Smooth muscle cell of the brain vasculature (primary cell): ENCODE results near the gene HSH2D.
A peak's percentile ranks its signal among the peaks of the same experiment; 100 is the strongest.
"Not testable (repeated sequence)": the region's sequence is repeated elsewhere in the genome, so short reads cannot be mapped to it uniquely, and the experiment has no call there.

Source experiments
- DNase-seq: peaks from one replicate; pipeline ENCODE4 v3.0.0-alpha.2; 2012; ENCODE audit warnings: low read depth, low spot score

HSH2D gene

GRCh38 chr19:16154557-16154956 is 11.1 kb downstream of the HSH2D start:
- DNase-seq: no peak

GRCh38 chr19:16155128-16155527 is 11.6 kb downstream of the HSH2D start:
- DNase-seq: no peak

- DNase-seq: no peak
Observed at GRCh38 chr19:16156904-16157303, 13.4 kb downstream of the HSH2D start.

GRCh38 chr19:16157601-16158000 is 14.1 kb downstream of the HSH2D start:
- DNase-seq: no peak

GRCh38 chr19:16159655-16160054 is 16.2 kb downstream of the HSH2D start:
- DNase-seq: no peak

- no peak for DNase-seq
Observed at GRCh38 chr19:16160445-16160942, 17.0 kb downstream of the HSH2D start.

- DNase-seq: peak; percentile 55
Observed at GRCh38 chr19:16160943-16161560, 17.6 kb downstream of the HSH2D start.

- DNase-seq: peak; percentile 41
Observed at GRCh38 chr19:16161840-16162239, 18.4 kb downstream of the HSH2D start.

- DNase-seq: no peak
Observed at GRCh38 chr19:16164222-16164890, 20.9 kb downstream of the HSH2D start.

- no peak for DNase-seq
Observed at GRCh38 chr19:16166417-16166816, 22.9 kb downstream of the HSH2D start.

- no peak for DNase-seq
Observed at GRCh38 chr19:16167055-16167454, 23.6 kb downstream of the HSH2D start.

GRCh38 chr19:16168465-16169081 is 25.1 kb downstream of the HSH2D start:
- no peak for DNase-seq

GRCh38 chr19:16170134-16170533 is 26.6 kb downstream of the HSH2D start:
- DNase-seq: no peak

GRCh38 chr19:16175954-16176353 is 32.5 kb downstream of the HSH2D start:
- DNase-seq: no peak

- DNase-seq: not testable (repeated sequence)
Observed at GRCh38 chr19:16178866-16179265, 35.4 kb downstream of the HSH2D start.

GRCh38 chr19:16180611-16181010 is 37.1 kb downstream of the HSH2D start:
- no peak for DNase-seq

GRCh38 chr19:16184665-16185122 is 41.2 kb downstream of the HSH2D start:
- no peak for DNase-seq

- peak; percentile 98 for DNase-seq
Observed at GRCh38 chr19:16185123-16185767, 41.8 kb downstream of the HSH2D start, which contains the start of gene FAM32A. FAM32A (plus strand) TSS chr19:16185410; CDS start chr19:16185443, 33 bp downstream.

- no peak for DNase-seq
Observed at GRCh38 chr19:16185768-16186123, 42.3 kb downstream of the HSH2D start.

GRCh38 chr19:16188521-16188920 is 45.0 kb downstream of the HSH2D start:
- DNase-seq: no peak

- no peak for DNase-seq
Observed at GRCh38 chr19:16190198-16190597, 46.7 kb downstream of the HSH2D start.

- DNase-seq: no peak
Observed at GRCh38 chr19:16190736-16191135, 47.3 kb downstream of the HSH2D start.
